Activated CD4-positive, alpha-beta T cell treated with anti-CD3 and anti-CD28 coated beads, Interleukin-2, amount 10 ng/mL, durations not matched to agents 24 days and 14 days (primary cell): ENCODE measurements around the gene AOPEP. TPM values are rescaled to one million over a fixed set of nuclear protein-coding genes. Genes with fewer than 3 reads are reported as not detected.

Source experiments
- DNase-seq: peaks from one replicate; pipeline ENCODE4 v3.0.0; 2022
- H3K27ac Mint-ChIP-seq: one replicate; pipeline ENCODE4 v1.8.0; 2022; ENCODE audit warnings: mild to moderate bottlenecking, mixed read lengths
- H3K27me3 Mint-ChIP-seq: one replicate; pipeline ENCODE4 v1.8.0; 2022; ENCODE audit warnings: mixed read lengths
- H3K36me3 Mint-ChIP-seq: one replicate; pipeline ENCODE4 v1.8.0; 2022; ENCODE audit warnings: low read depth, mild to moderate bottlenecking, mixed read lengths
- H3K4me1 Mint-ChIP-seq: one replicate; pipeline ENCODE4 v1.8.0; 2021; ENCODE audit warnings: mixed read lengths
- H3K4me3 Mint-ChIP-seq: one replicate; pipeline ENCODE4 v1.8.0; 2022; ENCODE audit warnings: mild to moderate bottlenecking, moderate library complexity, mixed read lengths
- H3K9me3 Mint-ChIP-seq: one replicate; pipeline ENCODE4 v1.8.0; 2021; ENCODE audit warnings: mixed read lengths
- intact Hi-C: fragments of 100-400 bp; cut with micrococcal nuclease; formaldehyde crosslinking; loops from one replicate; pipeline ENCODE4 v1.15.1; 2023
- total RNA-seq: library from RNA; stranded (reverse); gene quantifications from 2 replicates; pipeline ENCODE4 v1.2.3, GENCODE V29; 2022

AOPEP gene
- total RNA-seq, 1 donor from 2014 or later: 20.7 TPM

GRCh38 chr9:94991961-94992907 lies 265.7 kb downstream of the AOPEP start:
- H3K4me1 Mint-ChIP-seq: no peaks in the 10 kb centered on the region
- intact Hi-C loops: no loop called here
- H3K27me3 Mint-ChIP-seq: no peaks in the 10 kb centered on the region
- H3K9me3 Mint-ChIP-seq: no peaks in the 10 kb centered on the region
- no peaks in the 10 kb centered on the region for H3K36me3 Mint-ChIP-seq
- DNase-seq: no peak
- H3K4me3 Mint-ChIP-seq: no peak overlapping the region
- no peak overlapping the region for H3K27ac Mint-ChIP-seq

DNA sequence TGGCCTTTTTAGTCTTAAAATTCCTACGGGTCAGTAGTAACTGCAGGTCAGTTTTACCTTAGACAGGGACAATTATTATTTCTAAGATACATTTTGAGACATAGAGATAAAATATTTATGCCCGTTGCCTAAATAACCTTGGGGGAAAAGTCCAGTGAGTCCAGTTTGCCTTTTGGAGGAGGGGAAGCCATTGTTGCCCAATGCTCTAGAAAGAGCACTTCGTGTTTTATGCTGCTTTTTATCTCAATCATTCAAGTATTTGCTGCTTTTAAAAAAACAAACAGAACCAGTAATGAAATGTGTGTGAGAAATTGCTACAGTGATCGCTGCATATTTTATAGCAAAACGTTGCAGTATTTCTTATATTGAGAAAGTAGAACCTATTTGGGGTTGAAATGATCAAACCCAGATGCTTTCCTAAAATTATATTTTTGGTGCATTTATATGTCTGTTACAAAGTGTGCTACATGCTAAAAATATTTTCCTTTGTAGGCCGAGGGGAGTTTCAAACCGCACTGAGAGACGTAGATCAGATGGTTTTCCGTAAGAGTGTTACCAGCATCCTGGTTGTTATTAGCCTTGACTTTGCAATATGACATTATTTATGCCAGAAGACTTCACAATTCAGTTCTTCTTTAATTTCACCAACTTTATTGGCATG lies 266.8 kb downstream of the AOPEP start:
- intact Hi-C loops: no loop called here
- Mint-ChIP-seq H3K27me3 (no peaks in the 10 kb centered on the region), H3K4me1 (no peaks in the 10 kb centered on the region), H3K27ac (no peak overlapping the region), H3K36me3 (no peaks in the 10 kb centered on the region), H3K9me3 (no peaks in the 10 kb centered on the region), H3K4me3 (no peak overlapping the region)
- DNase-seq: no peak

DNA sequence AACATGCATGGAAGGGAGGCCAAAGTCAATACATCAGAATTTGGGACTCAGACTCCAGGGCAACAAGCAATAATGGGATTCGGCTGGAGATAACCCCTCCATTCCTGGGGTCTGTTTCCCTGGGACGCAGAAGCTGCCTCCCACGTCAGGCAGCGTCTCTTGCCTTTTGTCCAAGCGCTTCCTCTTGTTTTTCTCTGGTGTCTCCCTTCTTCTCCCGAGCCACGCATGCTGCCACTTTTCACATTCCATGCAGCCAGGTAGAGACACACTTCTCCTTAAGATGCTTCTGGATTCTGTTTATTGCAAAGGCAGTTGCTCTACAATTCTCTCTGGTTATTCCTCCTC lies 267.3 kb downstream of the AOPEP start:
- Mint-ChIP-seq H3K9me3 (no peaks in the 10 kb centered on the region), H3K27ac (no peak overlapping the region), H3K27me3 (no peaks in the 10 kb centered on the region), H3K4me3 (no peak overlapping the region), H3K4me1 (no peaks in the 10 kb centered on the region), H3K36me3 (no peaks in the 10 kb centered on the region)
- no peak for DNase-seq
- intact Hi-C loops: no loop called here

- intact Hi-C loops: no loop called here
- Mint-ChIP-seq H3K27me3 (peaks cover 7% of the 10 kb centered on the region), H3K9me3 (no peaks in the 10 kb centered on the region), H3K27ac (no peak overlapping the region), H3K4me3 (no peak overlapping the region), H3K4me1 (no peaks in the 10 kb centered on the region), H3K36me3 (no peaks in the 10 kb centered on the region)
- DNase-seq: no peak
These were observed 268.7 kb downstream of the AOPEP start for GRCh38 chr9:94995048-94995693.

GRCh38 chr9:94996641-94997040 lies 270.1 kb downstream of the AOPEP start:
- intact Hi-C loops: no loop called here
- Mint-ChIP-seq H3K4me1 (no peaks in the 10 kb centered on the region), H3K36me3 (no peaks in the 10 kb centered on the region), H3K27me3 (peaks cover 13% of the 10 kb centered on the region), H3K9me3 (no peaks in the 10 kb centered on the region), H3K4me3 (no peak overlapping the region), H3K27ac (no peak overlapping the region)
- DNase-seq: no peak

GRCh38 chr9:94997727-94998126 lies 271.2 kb downstream of the AOPEP start:
- Mint-ChIP-seq H3K4me3 (no peak overlapping the region), H3K27me3 (peaks cover 17% of the 10 kb centered on the region), H3K27ac (no peak overlapping the region), H3K36me3 (no peaks in the 10 kb centered on the region), H3K9me3 (no peaks in the 10 kb centered on the region), H3K4me1 (no peaks in the 10 kb centered on the region)
- no peak for DNase-seq
- intact Hi-C loops: no loop called here

GRCh38 chr9:94999832-95000231 lies 273.3 kb downstream of the AOPEP start:
- no peak for DNase-seq
- Mint-ChIP-seq H3K36me3 (peaks cover 2% of the 10 kb centered on the region), H3K27ac (no peak overlapping the region), H3K27me3 (peaks cover 26% of the 10 kb centered on the region), H3K9me3 (no peaks in the 10 kb centered on the region), H3K4me3 (no peak overlapping the region), H3K4me1 (peaks cover 4% of the 10 kb centered on the region)
- intact Hi-C loops: no loop called here

DNA sequence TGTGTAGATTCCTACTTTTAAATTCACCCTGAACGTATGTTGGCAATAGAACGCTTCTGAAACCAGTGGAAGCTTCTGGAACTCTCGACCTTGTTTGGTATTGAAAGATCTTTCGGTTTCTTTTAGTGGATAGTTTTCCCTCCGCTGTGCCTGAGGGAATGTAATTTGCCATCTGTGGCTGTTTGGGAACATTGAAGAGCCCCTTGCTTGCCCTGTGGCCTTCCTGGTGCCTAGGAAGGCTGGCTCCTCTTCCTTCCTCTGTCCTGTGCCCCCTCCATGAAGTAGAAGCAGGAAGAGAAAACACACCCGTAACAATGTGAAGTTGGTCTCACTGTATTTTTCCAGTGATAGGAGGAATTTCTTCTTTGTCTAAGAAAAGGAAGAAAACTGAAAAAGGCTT lies 274.3 kb downstream of the AOPEP start:
- Mint-ChIP-seq H3K4me3 (no peak overlapping the region), H3K27me3 (peaks cover 29% of the 10 kb centered on the region), H3K4me1 (peaks cover 6% of the 10 kb centered on the region), H3K36me3 (peaks cover 2% of the 10 kb centered on the region), H3K9me3 (no peaks in the 10 kb centered on the region), H3K27ac (no peak overlapping the region)
- intact Hi-C loops: no loop called here
- DNase-seq: no peak

DNA sequence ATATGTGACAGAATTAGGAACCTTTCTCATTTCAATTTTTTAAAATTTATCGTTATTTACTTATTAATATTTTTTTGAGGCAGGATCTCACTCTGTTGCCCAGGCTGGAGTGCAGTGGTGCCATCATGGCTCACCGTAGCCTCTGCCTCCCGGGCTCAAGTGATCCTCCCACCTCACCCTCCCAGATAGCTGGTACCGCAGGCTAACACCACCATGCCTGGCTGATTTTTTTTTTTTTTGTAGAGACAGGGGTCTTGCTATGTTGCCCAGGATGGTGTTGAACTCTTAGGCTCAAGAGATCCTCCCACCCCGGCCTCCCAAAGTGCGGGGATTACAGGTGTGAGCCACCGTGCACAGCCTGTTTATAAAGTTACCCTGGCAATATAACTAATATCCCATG lies 275.2 kb downstream of the AOPEP start:
- no peak overlapping the region for H3K27ac Mint-ChIP-seq
- intact Hi-C loops: no loop called here
- peaks cover 13% of the 10 kb centered on the region for H3K4me1 Mint-ChIP-seq
- peaks cover 3% of the 10 kb centered on the region for H3K36me3 Mint-ChIP-seq
- H3K4me3 Mint-ChIP-seq: no peak overlapping the region
- peaks cover 31% of the 10 kb centered on the region for H3K27me3 Mint-ChIP-seq
- H3K9me3 Mint-ChIP-seq: no peaks in the 10 kb centered on the region
- DNase-seq: no peak

GRCh38 chr9:95003689-95004410 lies 277.4 kb downstream of the AOPEP start:
- Mint-ChIP-seq H3K27ac (peak overlapping the region; percentile 44), H3K4me3 (peak overlapping the region; percentile 78), H3K9me3 (no peaks in the 10 kb centered on the region), H3K36me3 (peaks cover 9% of the 10 kb centered on the region), H3K27me3 (peaks cover 31% of the 10 kb centered on the region), H3K4me1 (peaks cover 30% of the 10 kb centered on the region)
- intact Hi-C loops: loop anchor here (2.0 kb wide), 1 partner anchor 277 kb away; the partner anchor contains the start of gene AOPEP
- peak; percentile 77 for DNase-seq

DNA sequence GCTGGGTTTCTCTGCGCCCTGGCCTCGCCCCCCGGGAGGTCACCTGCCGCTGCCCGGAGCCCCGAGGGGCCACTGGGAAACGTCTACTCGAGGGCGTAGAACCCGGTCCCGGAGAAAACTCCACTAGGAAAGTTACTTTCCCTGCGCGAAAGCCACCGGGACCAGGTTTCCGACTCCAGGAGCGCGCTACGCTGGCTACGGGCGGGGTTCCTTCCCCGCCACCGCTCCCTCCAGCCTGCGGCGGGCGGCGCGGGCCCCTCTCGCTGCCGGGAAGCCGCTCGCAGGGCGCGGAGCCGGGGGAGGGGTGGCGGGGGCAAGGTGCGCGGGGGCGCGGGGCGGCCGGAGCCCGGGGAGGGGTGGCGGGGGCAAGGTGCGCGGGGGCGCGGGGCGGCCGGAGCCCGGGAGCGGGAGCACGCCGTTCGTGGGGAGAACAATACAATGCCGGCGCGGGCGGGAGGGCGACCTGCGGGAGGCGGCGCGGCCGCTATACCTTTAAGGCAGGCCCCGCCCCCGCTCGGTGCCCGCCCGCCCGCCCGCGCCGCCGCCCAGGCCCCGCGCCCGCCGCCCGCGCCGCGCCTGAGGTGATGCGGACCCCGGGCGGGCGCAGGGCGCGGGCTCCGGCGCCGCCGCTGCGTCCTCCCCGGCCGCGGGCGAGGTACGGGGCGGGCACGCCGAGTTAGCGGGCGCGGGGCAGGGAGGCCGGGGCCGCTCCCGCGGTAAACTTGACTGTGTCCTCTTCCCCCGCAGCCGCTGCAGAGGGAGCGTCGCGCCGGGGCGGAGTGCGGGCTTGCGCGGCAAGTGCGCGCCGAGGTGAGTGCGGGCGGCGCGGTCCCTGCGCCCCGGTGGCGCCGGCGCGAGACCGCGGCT lies 278.1 kb downstream of the AOPEP start:
- Mint-ChIP-seq H3K36me3 (peaks cover 9% of the 10 kb centered on the region), H3K4me3 (peak overlapping the region; percentile 78), H3K27ac (peak overlapping the region; percentile 44), H3K4me1 (peaks cover 31% of the 10 kb centered on the region), H3K9me3 (no peaks in the 10 kb centered on the region), H3K27me3 (peaks cover 28% of the 10 kb centered on the region)
- peak; percentile 83 for DNase-seq
- intact Hi-C loops: loop anchor here (2.0 to 5.0 kb wide), 6 partner anchors 43 to 278 kb away; partner anchors contain the start of gene AOPEP

GRCh38 chr9:95005278-95006143 lies 279.0 kb downstream of the AOPEP start:
- no peaks in the 10 kb centered on the region for H3K9me3 Mint-ChIP-seq
- H3K4me3 Mint-ChIP-seq: peak overlapping the region; percentile 81
- DNase-seq: no peak
- intact Hi-C loops: loop anchor here (2.0 to 5.0 kb wide), 6 partner anchors 42 to 279 kb away; partner anchors contain the start of gene AOPEP
- peaks cover 31% of the 10 kb centered on the region for H3K4me1 Mint-ChIP-seq
- H3K27me3 Mint-ChIP-seq: peaks cover 24% of the 10 kb centered on the region
- peak overlapping the region; percentile 80 for H3K27ac Mint-ChIP-seq
- peaks cover 9% of the 10 kb centered on the region for H3K36me3 Mint-ChIP-seq
